Breast epithelium (tissue), 3 donors: ENCODE data around the gene F8.

Experiments used
- POLR2A ChIP-seq: fragments of 450-650 bp; IDR thresholded peaks from one replicate; pipeline ENCODE4 v1.6.1; 2016; ENCODE audit warnings: antibody characterized with exemption, mild to moderate bottlenecking, moderate library complexity
- TF ChIP-seq, protein P1 (sequence below), 3 donors: fragments of 450-650 bp; IDR thresholded peaks; one replicate each; pipeline ENCODE4 v1.5.1; 2016 to 2017; ENCODE audit warnings: antibody characterized with exemption in 3 of 3, mild to moderate bottlenecking in 3 of 3, moderate library complexity in 3 of 3

DNA sequence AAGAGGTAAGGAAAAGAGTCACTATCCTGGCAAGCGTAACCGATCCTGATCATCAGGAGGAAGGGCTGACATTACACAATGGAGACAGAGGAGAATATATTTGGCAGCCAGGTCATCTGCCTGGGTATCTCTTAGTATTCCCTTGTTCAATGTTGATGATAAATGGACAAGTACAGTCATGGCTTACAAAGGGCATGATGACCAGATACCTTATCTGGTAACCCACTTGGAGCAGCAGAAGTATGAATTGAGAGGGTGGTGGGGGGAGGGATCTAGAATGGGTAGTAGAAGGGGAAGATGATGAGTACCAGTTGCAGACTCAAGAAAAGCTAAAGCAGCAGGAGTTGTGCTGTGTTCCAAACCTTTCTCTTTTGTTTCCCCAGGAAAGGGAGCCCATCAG lies 17.3 kb downstream of the F8 start:
- TF ChIP-seq, protein P1, sequence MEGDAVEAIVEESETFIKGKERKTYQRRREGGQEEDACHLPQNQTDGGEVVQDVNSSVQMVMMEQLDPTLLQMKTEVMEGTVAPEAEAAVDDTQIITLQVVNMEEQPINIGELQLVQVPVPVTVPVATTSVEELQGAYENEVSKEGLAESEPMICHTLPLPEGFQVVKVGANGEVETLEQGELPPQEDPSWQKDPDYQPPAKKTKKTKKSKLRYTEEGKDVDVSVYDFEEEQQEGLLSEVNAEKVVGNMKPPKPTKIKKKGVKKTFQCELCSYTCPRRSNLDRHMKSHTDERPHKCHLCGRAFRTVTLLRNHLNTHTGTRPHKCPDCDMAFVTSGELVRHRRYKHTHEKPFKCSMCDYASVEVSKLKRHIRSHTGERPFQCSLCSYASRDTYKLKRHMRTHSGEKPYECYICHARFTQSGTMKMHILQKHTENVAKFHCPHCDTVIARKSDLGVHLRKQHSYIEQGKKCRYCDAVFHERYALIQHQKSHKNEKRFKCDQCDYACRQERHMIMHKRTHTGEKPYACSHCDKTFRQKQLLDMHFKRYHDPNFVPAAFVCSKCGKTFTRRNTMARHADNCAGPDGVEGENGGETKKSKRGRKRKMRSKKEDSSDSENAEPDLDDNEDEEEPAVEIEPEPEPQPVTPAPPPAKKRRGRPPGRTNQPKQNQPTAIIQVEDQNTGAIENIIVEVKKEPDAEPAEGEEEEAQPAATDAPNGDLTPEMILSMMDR (IDR thresholded peaks at IDR 0.05): no peak
- no peak for TF ChIP-seq POLR2A
